K562 (cell line): ENCODE data around the gene ANO6.

ENCODE experiments used
- MEF2D ChIP-seq: conservative IDR thresholded peaks from 2 replicates; pipeline ENCODE4 v1.6.1; 2016; ENCODE audit warnings: low read depth, missing genetic modification characterization, missing compliant biosample characterization
- PHF20 ChIP-seq: fragments of 450-650 bp; IDR thresholded peaks from 2 replicates; pipeline ENCODE4 v1.6.1; 2018; ENCODE audit not compliant: partially characterized antibody
- PHF21A ChIP-seq: fragments of 450-650 bp; IDR thresholded peaks from 2 replicates; pipeline ENCODE4 v1.6.1; 2017; ENCODE audit warnings: low read depth, borderline replicate concordance
- SP1 ChIP-seq: sonication (generic); formaldehyde crosslinking; IDR thresholded peaks from 2 replicates; pipeline ENCODE4 v1.8.1; 2022; ENCODE audit warnings: mild to moderate bottlenecking, missing genetic modification reagents
- U2AF1 ChIP-seq: fragments of 200-400 bp; formaldehyde crosslinking; optimal IDR thresholded peaks from 2 replicates; pipeline ENCODE3; 2017; ENCODE audit warnings: mild to moderate bottlenecking, low read depth, low read length, moderate library complexity
- TF ChIP-seq, protein P1 (sequence below): fragments of 250-450 bp; sonication (Bioruptor Pico); IDR thresholded peaks from 2 replicates; pipeline ENCODE4 v1.8.0; 2021; ENCODE audit warnings: moderate library complexity, mild to moderate bottlenecking, inconsistent platforms
- TF ChIP-seq, protein P2 (sequence below): fragments of 250-450 bp; sonication (Bioruptor Pico); IDR thresholded peaks from 2 replicates; pipeline ENCODE4 v1.8.0; 2021; ENCODE audit warnings: moderate library complexity, mild to moderate bottlenecking, inconsistent platforms
- TF ChIP-seq, protein P3 (sequence below), 3 experiments: IDR thresholded peaks in 2 of 3; conservative IDR thresholded peaks in 1 of 3; 2 replicates each; pipeline ENCODE4 v1.5.1; 2011 to 2012; ENCODE audit warnings: low read length in 3 of 3, mild to moderate bottlenecking in 3 of 3, control low read depth in 2 of 3, improper control_type of control experiment in 1 of 3, inconsistent platforms in 1 of 3, low read depth in 1 of 3, mixed read lengths in 1 of 3, moderate library complexity in 1 of 3; ENCODE audit not compliant: insufficient read depth in 2 of 3
- TF ChIP-seq, protein P4 (sequence below): fragments of 250-450 bp; sonication (Bioruptor Pico); IDR thresholded peaks from 2 replicates; pipeline ENCODE4 v1.8.0; 2021; ENCODE audit warnings: mild to moderate bottlenecking, moderate library complexity

DNA sequence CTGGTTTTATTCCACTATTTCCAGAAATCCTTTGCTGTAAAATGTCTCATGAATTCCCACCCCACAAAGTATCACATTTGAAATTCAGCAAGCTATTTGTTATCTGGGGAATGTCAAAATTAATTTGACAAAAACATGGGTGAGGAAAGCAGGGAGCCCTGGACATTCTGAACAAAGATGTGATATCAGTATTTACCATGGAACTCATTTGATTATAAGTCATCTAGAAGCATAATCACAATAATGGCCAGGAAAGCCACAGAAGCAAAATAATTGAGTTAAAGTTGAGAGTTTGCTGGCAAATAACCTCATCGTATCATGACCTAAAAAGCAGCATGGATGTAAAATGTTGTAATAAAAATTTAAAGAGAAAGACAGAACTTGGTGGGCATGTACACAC lies 96.1 kb downstream of the ANO6 start:
- TF ChIP-seq PHF21A (no peak), SP1 (CRISPR knock-in tag) (no peak), PHF20 (no peak), U2AF1 (no peak), MEF2D (tag) (no peak)
- TF ChIP-seq, protein P1, sequence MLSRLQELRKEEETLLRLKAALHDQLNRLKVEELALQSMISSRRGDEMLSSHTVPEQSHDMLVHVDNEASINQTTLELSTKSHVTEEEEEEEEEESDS (CRISPR knock-in tag): no peak
- TF ChIP-seq, protein P2, sequence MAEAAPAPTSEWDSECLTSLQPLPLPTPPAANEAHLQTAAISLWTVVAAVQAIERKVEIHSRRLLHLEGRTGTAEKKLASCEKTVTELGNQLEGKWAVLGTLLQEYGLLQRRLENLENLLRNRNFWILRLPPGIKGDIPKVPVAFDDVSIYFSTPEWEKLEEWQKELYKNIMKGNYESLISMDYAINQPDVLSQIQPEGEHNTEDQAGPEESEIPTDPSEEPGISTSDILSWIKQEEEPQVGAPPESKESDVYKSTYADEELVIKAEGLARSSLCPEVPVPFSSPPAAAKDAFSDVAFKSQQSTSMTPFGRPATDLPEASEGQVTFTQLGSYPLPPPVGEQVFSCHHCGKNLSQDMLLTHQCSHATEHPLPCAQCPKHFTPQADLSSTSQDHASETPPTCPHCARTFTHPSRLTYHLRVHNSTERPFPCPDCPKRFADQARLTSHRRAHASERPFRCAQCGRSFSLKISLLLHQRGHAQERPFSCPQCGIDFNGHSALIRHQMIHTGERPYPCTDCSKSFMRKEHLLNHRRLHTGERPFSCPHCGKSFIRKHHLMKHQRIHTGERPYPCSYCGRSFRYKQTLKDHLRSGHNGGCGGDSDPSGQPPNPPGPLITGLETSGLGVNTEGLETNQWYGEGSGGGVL (CRISPR knock-in tag): no peak
- TF ChIP-seq, protein P3, sequence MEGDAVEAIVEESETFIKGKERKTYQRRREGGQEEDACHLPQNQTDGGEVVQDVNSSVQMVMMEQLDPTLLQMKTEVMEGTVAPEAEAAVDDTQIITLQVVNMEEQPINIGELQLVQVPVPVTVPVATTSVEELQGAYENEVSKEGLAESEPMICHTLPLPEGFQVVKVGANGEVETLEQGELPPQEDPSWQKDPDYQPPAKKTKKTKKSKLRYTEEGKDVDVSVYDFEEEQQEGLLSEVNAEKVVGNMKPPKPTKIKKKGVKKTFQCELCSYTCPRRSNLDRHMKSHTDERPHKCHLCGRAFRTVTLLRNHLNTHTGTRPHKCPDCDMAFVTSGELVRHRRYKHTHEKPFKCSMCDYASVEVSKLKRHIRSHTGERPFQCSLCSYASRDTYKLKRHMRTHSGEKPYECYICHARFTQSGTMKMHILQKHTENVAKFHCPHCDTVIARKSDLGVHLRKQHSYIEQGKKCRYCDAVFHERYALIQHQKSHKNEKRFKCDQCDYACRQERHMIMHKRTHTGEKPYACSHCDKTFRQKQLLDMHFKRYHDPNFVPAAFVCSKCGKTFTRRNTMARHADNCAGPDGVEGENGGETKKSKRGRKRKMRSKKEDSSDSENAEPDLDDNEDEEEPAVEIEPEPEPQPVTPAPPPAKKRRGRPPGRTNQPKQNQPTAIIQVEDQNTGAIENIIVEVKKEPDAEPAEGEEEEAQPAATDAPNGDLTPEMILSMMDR (IDR thresholded peaks at IDR 0.05 in 2 of 3, conservative IDR thresholded peaks at IDR 0.05 in 1 of 3; ENCODE audit: insufficient read depth in 2 of 3, low read depth in 1 of 3, low read length in 3 of 3): no peak
- TF ChIP-seq, protein P4, sequence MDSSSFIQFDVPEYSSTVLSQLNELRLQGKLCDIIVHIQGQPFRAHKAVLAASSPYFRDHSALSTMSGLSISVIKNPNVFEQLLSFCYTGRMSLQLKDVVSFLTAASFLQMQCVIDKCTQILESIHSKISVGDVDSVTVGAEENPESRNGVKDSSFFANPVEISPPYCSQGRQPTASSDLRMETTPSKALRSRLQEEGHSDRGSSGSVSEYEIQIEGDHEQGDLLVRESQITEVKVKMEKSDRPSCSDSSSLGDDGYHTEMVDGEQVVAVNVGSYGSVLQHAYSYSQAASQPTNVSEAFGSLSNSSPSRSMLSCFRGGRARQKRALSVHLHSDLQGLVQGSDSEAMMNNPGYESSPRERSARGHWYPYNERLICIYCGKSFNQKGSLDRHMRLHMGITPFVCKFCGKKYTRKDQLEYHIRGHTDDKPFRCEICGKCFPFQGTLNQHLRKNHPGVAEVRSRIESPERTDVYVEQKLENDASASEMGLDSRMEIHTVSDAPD (CRISPR knock-in tag): no peak
